Endothelial cell of umbilical vein (primary cell): Measurements from ENCODE around the gene RNF151. TPM values are rescaled to one million over a fixed set of nuclear protein-coding genes. Genes with fewer than 3 reads are reported as not detected.

Experiments
- BruUV-seq: library from RNA; stranded (reverse); fragments of 400-500 nt; replicated peaks from 2 replicates; lab custom pipeline; 2021; lab: Mats Ljungman, UMichigan
- CTCF ChIA-PET: fragments of 300-600, 350-600 bp; sonication (Branson Sonifier 250); formaldehyde crosslinking; loops from one replicate; lab custom pipeline; 2021; ENCODE audit warnings: antibody characterized with exemption, inconsistent platforms; lab: Charles Lee
- POLR2A ChIA-PET: fragments of 300-600, 350-600 bp; sonication (Branson Sonifier 250); formaldehyde crosslinking; loops from one replicate; lab custom pipeline; 2021; ENCODE audit warnings: antibody characterized with exemption, inconsistent platforms; lab: Charles Lee
- DNase-seq: peaks from one replicate; pipeline ENCODE4 v3.0.0-alpha.2; 2011; ENCODE audit warnings: low read depth, low spot score
- FAIRE-seq: peaks from 2 replicates; lab custom pipeline; 2011; peaks lifted over from hg19 to GRCh38; lab: Jason Lieb, UNC
- H2AFZ ChIP-seq: 2 replicates; pipeline ENCODE4 v1.6.0; 2012; ENCODE audit warnings: low read depth, low read length, control low read depth, inconsistent platforms
- H3K27ac ChIP-seq: 2 replicates; pipeline ENCODE4 v1.5.1; 2011; ENCODE audit warnings: low read depth, mild to moderate bottlenecking, control low read depth, low read length, moderate library complexity; ENCODE audit not compliant: insufficient read depth
- H3K27me3 ChIP-seq, 2 experiments: 2 replicates each; pipeline versions ENCODE4 v1.6.0 to v1.6.1; 2011; ENCODE audit warnings: low read length in 2 of 2, mixed read lengths in 1 of 2; ENCODE audit not compliant: control insufficient read depth in 2 of 2, insufficient read depth in 2 of 2
- H3K36me3 ChIP-seq, 2 experiments: 2 replicates in 1 of 2; 3 replicates in 1 of 2; pipeline ENCODE4 v1.5.1; 2011; ENCODE audit warnings: low read length in 2 of 2, mild to moderate bottlenecking in 1 of 2, moderate library complexity in 1 of 2; ENCODE audit not compliant: control insufficient read depth in 2 of 2, insufficient read depth in 2 of 2; ENCODE audit errors: extremely low read depth in 1 of 2
- H3K4me1 ChIP-seq: 3 replicates; pipeline ENCODE4 v1.5.1; 2011; ENCODE audit warnings: mild to moderate bottlenecking, low read length; ENCODE audit not compliant: control insufficient read depth, insufficient read depth; ENCODE audit errors: extremely low read depth
- H3K4me2 ChIP-seq: 2 replicates; pipeline ENCODE4 v1.6.1; 2011; ENCODE audit warnings: low read length, control low read depth, mixed read lengths; ENCODE audit not compliant: insufficient read depth
- H3K4me3 ChIP-seq, 3 experiments: fragments of 200-600 bp in 1 of 3; sonication (generic), shearing (Covaris generic) in 1 of 3; replicated peaks in 1 of 3; 2 replicates each; pipeline ENCODE4 v1.5.1; 2011 to 2016; ENCODE audit warnings: control low read depth in 3 of 3, low read length in 3 of 3, mild to moderate bottlenecking in 2 of 3, inconsistent platforms in 1 of 3, low read depth in 1 of 3, moderate library complexity in 1 of 3; ENCODE audit not compliant: insufficient read depth in 1 of 3
- H3K79me2 ChIP-seq: 2 replicates; pipeline ENCODE4 v1.6.0; 2012; ENCODE audit warnings: low read length, inconsistent platforms; ENCODE audit not compliant: control insufficient read depth, insufficient read depth
- H3K9ac ChIP-seq: replicated peaks from 2 replicates; pipeline ENCODE3; 2011; ENCODE audit warnings: low read length, control low read depth; ENCODE audit not compliant: insufficient read depth; ENCODE audit errors: extremely low read depth
- H3K9me1 ChIP-seq: replicated peaks from 3 replicates; pipeline ENCODE4 v1.6.0; 2011; ENCODE audit warnings: mild to moderate bottlenecking, low read length; ENCODE audit not compliant: control insufficient read depth, insufficient read depth; ENCODE audit errors: extremely low read depth
- H3K9me3 ChIP-seq: replicated peaks from 2 replicates; pipeline ENCODE4 v1.5.1; 2012; ENCODE audit warnings: low read length, inconsistent platforms; ENCODE audit not compliant: control insufficient read depth, insufficient read depth
- H4K20me1 ChIP-seq: replicated peaks from 2 replicates; pipeline ENCODE3; 2011; ENCODE audit warnings: mild to moderate bottlenecking, low read length; ENCODE audit not compliant: control insufficient read depth, insufficient read depth; ENCODE audit errors: extremely low read depth
- EZH2 ChIP-seq: IDR thresholded peaks from 2 replicates; pipeline ENCODE4 v1.6.1; 2012; ENCODE audit warnings: borderline replicate concordance, low read depth, mild to moderate bottlenecking, moderate library complexity, low read length, inconsistent platforms; ENCODE audit not compliant: severe bottlenecking
- FOS ChIP-seq: IDR thresholded peaks from 2 replicates; pipeline ENCODE4 v1.6.1; 2011; ENCODE audit warnings: mild to moderate bottlenecking, low read length, moderate library complexity, borderline replicate concordance; ENCODE audit not compliant: insufficient read depth
- GATA2 ChIP-seq: IDR thresholded peaks from 2 replicates; pipeline ENCODE4 v1.7.0; 2011; ENCODE audit warnings: low read depth, mild to moderate bottlenecking, moderate library complexity, mixed read lengths, low read length; ENCODE audit not compliant: insufficient read length, insufficient read depth
- JUN ChIP-seq: IDR thresholded peaks from 2 replicates; pipeline ENCODE4 v1.6.1; 2011; ENCODE audit warnings: borderline replicate concordance, low read depth; ENCODE audit not compliant: insufficient read length, insufficient read depth
- MAX ChIP-seq: IDR thresholded peaks from 2 replicates; pipeline ENCODE4 v1.6.1; 2011; ENCODE audit not compliant: insufficient read depth, insufficient read length
- MYC ChIP-seq: IDR thresholded peaks from one replicate; pipeline ENCODE4 v1.6.1; 2011; ENCODE audit warnings: mild to moderate bottlenecking, low read depth, low read length
- POLR2A ChIP-seq: IDR thresholded peaks from 2 replicates; pipeline ENCODE4 v1.6.1; 2012; ENCODE audit warnings: low read depth, mild to moderate bottlenecking, control low read depth, low read length
- POLR2AphosphoS5 ChIP-seq: IDR thresholded peaks from 2 replicates; pipeline ENCODE4 v1.6.1; 2012; ENCODE audit warnings: low read depth, mild to moderate bottlenecking, control low read depth, low read length, moderate library complexity; ENCODE audit not compliant: insufficient read depth
- dilution Hi-C: fragments of 300-500 bp; cut with MboI; formaldehyde crosslinking; loops from one replicate; pipeline ENCODE4 v1.15.0; 2019; ENCODE audit warnings: low sequenced_read_pairs; ENCODE audit not compliant: extremely low pct_ligation_motif_present
- intact Hi-C: fragments of 100-400 bp; cut with micrococcal nuclease; formaldehyde crosslinking; loops from one replicate; pipeline ENCODE4 v1.10.0; 2022
- polyA plus RNA-seq, 4 experiments: library from polyadenylated mRNA; depleted of rRNA in 3 of 4; stranded (reverse) in 3 of 4; unstranded in 1 of 4; fragments of >200 nt; gene quantifications; 2 replicates each; pipeline versions ENCODE4 v1.2.1 to v1.2.3, GENCODE V29; 2011 to 2012; ENCODE audit warnings: missing spikeins in 1 of 4
- total RNA-seq: library from RNA; stranded (reverse); gene quantifications from 2 replicates; pipeline ENCODE4 v1.2.3, GENCODE V29; 2021
- TF ChIP-seq, protein P1 (sequence below), 2 donors: IDR thresholded peaks; 1 replicate in 1 of 2; 2 replicates in 1 of 2; pipeline ENCODE4 v1.5.1; 2011; ENCODE audit warnings: low read length in 2 of 2, mild to moderate bottlenecking in 2 of 2, moderate library complexity in 2 of 2, control low read depth in 1 of 2, inconsistent platforms in 1 of 2, low read depth in 1 of 2; ENCODE audit not compliant: insufficient read depth in 1 of 2; ENCODE audit errors: extremely low read depth in 1 of 2

Gene RNF151
- total and polyA plus RNA-seq, 2 donors (not counting 3 experiments of a cell fraction or from before 2014, with no cell fraction given), result not detected

DNA sequence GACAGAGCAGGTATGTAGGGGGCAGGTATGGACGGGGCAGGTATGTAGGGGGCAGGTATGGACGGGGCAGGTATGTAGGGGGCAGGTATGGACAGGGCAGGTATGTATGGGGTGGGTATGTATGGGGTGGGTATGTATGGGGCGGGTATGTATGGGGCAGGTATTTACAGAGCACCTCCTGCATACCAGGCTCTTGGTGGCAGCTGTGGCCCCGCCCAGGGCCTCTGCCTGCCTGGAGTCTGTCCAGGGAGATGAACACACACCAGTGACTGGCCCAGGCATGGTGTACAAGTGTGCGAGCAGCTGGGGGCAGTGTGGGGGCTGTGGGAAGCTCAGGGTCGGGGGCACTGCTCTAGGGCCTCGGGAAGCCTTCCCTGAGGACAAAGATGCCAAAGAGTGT is 16.6 kb upstream of the RNF151 start:
- no TSS peak for BruUV-seq
- H3K27me3 ChIP-seq, result no peaks in the 10 kb centered on the region
- no peak overlapping the region for H3K4me3 ChIP-seq
- H3K9me1 ChIP-seq, result no peaks in the 10 kb centered on the region
- H3K9ac ChIP-seq, result no peak overlapping the region
- POLR2A ChIA-PET, result interaction anchor here (1.1 kb wide), 1 partner anchor 15 kb away, joined by 4 read pairs; the partner anchor contains the start of gene RPS2
- H3K4me2 ChIP-seq, result no peak overlapping the region
- H4K20me1 ChIP-seq, result no peaks in the 10 kb centered on the region
- H2AFZ ChIP-seq, result no peak overlapping the region
- H3K4me1 ChIP-seq, result no peaks in the 10 kb centered on the region
- dilution Hi-C loops (no loop called here), intact Hi-C loops (no loop called here)
- H3K9me3 ChIP-seq, result no peaks in the 10 kb centered on the region
- TF ChIP-seq GATA2 (no peak), EZH2 (no peak), POLR2AphosphoS5 (no peak), MAX (no peak), POLR2A (no peak), FOS (no peak), JUN (no peak), MYC (no peak)
- TF ChIP-seq, protein P1, sequence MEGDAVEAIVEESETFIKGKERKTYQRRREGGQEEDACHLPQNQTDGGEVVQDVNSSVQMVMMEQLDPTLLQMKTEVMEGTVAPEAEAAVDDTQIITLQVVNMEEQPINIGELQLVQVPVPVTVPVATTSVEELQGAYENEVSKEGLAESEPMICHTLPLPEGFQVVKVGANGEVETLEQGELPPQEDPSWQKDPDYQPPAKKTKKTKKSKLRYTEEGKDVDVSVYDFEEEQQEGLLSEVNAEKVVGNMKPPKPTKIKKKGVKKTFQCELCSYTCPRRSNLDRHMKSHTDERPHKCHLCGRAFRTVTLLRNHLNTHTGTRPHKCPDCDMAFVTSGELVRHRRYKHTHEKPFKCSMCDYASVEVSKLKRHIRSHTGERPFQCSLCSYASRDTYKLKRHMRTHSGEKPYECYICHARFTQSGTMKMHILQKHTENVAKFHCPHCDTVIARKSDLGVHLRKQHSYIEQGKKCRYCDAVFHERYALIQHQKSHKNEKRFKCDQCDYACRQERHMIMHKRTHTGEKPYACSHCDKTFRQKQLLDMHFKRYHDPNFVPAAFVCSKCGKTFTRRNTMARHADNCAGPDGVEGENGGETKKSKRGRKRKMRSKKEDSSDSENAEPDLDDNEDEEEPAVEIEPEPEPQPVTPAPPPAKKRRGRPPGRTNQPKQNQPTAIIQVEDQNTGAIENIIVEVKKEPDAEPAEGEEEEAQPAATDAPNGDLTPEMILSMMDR (IDR thresholded peaks at IDR 0.05; ENCODE audit: extremely low read depth in 1 of 2, insufficient read depth in 1 of 2, low read depth in 1 of 2, low read length in 2 of 2), result no peak
- no peaks in the 10 kb centered on the region for H3K36me3 ChIP-seq
- no peak for FAIRE-seq
- CTCF ChIA-PET, result no interaction called here
- no peaks in the 10 kb centered on the region for H3K79me2 ChIP-seq
- H3K27ac ChIP-seq, result no peak overlapping the region
- no peak for DNase-seq
